HG03575 (cell line): ENCODE results near the gene RSU1.

Experiments
- ATAC-seq: cut with Tn5 transposase; IDR thresholded peaks from one replicate; pipeline ENCODE4 v1.9.1; 2021; ENCODE audit not compliant: unreplicated experiment, insufficient number of reproducible peaks, low FRiP score; ENCODE audit errors: extremely low read depth

The RSU1 gene

DNA sequence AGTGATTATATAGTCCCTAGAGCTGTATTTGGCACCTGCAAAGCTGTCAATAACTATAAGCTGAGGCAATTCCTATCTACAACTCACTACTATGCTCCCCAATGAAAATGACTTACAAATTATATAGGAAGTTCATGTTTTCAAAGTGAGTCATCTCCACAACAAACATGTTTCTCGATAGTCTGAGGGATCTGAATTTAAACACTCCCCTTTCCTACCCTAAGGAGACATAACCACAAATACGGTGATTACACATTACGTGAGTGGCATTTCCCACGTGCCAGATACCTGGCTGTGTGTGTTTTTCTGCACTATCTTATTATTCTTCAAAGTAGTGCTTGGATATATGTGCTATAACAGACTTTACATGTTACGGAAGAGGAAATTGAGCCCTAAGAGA is 173.1 kb downstream of the RSU1 start:
- ATAC-seq = no peak

DNA sequence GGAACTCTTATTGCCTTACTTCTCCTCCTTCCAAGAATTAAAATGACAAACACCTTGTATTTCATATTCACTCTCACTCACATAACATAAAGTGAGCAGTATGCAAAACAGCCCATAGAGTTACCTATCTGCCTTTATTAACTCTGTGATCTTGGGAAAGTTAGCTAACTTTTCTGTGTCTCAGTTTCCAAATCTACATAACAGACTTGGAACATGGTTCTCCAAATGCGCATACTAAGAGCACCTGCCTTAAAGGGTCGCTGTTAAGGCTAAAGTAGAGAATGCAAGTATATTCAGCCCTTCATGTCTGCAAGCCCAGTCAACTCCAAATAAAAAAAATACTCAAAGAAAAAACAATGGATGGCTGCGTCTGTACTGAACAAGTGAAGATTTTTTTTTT is 173.7 kb downstream of the RSU1 start:
- no peak for ATAC-seq

GRCh38 chr10:16640153-16640552 is 177.1 kb downstream of the RSU1 start:
- no peak for ATAC-seq

DNA sequence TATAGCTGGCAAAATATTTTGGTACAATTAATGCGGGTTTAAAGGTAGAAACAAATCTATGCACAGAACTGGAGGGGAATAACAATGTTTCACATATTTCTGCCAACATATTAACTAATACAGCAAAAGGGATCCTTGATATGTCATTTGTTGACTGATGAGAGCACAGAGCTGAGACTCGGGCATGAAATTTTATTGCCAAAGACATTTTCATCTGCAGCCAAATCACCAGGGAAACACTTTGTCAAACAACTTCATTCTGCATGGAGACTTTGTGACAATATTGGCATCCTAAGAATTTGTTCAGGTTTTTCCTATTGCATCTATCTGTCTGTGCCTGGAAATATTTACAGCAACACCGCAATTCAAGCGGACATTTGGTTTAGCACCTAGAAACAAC is 177.8 kb downstream of the RSU1 start:
- ATAC-seq = no peak

GRCh38 chr10:16632996-16633395 is 184.2 kb downstream of the RSU1 start:
- no peak for ATAC-seq

- no peak for ATAC-seq
Observed at GRCh38 chr10:16626697-16627096, 190.5 kb downstream of the RSU1 start.

- no peak for ATAC-seq
Observed at GRCh38 chr10:16612981-16613355, 204.3 kb downstream of the RSU1 start.

DNA sequence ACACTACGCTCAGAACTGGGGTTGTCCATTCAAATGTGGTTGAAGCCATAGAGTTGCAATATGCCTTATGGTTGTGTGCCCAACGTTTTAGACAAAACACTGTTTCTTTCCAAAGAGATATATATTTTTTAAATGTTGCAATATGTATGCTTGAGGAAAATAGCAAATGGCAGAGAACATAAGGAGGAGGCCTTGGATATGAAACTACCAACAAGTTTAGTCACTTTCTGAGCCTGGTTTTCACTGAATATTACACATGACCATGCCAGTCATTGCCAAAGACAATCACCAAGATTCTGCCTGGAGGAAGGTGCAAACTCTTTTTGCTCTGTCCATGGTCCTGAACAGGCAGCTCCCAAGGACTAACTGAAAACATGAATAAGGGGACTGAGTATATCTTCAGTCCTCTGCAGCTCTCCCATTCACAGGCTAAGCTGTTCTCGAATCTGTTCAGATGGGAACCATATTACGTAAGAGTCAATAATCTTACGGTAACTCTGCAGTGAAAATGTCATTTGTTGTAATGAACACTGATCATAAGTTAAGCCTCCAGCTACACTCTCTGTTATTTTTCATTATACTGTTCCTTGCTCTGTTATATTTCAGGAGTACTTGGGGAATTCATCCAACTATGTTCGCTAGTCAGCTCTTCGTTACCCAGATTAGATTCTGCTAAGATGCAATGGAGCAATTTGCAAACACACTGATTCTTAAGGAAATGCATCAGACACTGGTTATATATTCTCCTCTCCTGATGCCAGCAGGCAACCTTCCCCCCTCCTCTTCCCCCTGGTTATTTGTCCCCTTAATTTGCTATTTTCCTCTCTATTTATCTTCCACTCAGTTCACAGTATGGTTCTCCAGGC is 204.9 kb downstream of the RSU1 start:
- ATAC-seq = no peak

DNA sequence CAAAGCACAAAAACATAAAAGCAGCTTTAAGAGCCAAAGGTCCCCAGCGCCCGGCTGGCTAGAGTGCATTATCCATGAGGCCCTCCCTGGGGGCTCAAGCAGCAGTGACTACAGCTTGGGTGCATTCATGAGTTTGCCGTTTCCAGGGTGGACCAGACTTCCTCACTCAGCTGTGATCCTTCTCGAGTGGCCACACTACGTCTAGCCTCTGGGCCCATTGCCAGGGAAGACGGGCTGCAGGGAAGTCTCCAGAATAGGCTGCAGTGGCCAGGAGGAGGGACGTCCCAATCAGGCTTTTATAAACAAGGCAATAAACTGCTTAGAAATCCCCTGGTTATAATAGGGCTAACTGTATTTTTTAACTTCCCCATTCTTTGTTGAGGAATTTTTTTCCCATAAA is 206.2 kb downstream of the RSU1 start:
- ATAC-seq = no peak

DNA sequence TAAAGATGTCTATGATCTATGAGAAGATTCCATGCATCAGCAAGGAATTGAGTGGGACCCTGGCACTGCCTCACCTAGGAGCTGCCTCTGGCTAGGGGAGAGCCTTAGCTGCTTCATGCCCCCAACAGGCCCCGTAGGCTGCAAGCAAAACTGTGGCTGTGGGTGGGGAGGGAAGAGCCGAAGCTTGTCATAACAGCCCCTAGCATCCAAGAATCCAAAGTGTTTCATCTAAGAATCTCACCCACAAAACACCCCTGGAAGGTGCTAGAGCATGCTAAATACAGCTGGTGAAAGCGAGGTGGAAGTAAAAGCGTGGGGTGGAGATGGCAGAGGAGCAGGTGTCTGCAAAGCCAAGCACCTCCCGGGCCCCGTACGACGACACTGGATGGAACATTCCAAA is 208.0 kb downstream of the RSU1 start:
- ATAC-seq = no peak

DNA sequence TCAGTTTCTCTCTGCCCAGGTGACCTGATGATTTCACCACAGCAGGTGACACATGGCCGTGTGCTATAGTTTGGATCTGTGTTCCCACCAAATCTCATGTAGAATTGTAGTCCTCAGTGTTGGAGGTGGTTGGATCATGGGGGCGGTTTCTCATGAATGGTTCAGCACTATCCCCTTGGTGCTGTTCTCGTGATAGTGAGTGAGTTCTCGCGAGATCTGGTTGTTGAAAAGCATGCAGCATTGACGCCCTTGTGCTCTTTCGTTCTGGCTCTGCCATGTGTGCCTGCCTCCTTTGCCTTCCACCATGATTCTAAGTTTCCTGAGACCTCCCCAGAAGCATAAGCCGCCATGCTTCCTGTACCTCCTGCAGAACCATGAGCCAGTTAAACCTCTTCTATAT is 210.3 kb downstream of the RSU1 start:
- no peak for ATAC-seq

DNA sequence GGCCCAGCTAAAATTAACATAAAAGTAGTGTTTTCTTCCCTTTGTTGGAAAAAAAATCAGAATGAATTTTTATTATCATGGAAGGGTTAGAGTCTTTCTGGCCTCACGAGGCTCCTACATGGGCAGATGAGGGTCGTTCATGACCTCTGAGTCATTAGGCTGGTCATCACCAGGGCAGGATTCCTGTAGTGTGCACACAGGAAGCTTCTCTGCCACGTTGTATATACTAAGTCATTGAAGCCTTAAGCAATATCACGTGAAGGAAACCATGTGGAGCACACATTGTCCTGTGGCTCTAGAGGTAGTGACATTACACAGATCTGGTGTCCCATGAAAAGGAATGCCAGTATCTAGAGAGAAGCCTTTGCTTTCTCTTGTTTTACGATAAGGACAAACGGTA is 210.8 kb downstream of the RSU1 start:
- no peak for ATAC-seq

- ATAC-seq = no peak
Observed at GRCh38 chr10:16603308-16603707, 213.9 kb downstream of the RSU1 start.

DNA sequence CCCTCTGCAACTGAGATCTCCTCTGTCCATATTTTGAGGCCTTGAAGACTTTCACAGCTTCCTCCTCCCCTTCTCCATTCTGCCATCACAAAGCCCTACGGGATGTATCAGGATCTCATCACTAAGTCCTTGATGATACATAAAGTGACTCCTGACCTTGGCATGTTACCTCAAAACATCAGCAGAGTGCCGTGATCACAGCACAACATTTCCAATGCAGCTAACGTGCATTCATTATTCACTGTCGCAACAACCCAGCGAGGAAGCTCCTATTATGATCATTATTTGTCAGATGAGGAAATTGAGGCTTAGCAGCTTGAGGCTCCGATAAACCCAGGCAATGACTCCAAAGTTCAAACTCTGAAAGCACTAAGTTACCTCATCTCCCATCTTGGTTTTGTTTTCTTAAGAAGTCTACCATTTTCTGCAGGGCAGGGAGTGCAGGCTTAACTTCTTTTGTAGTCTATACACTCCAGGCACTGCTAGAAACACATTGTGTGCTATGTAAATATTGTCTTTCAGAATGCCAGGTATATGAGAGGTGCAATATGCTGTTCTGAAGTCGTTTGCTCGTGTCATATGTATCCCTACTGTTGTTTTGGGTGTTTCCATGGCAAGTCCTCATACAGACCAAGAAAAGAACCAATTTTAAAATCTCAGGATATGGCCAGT is 215.0 kb downstream of the RSU1 start:
- no peak for ATAC-seq

DNA sequence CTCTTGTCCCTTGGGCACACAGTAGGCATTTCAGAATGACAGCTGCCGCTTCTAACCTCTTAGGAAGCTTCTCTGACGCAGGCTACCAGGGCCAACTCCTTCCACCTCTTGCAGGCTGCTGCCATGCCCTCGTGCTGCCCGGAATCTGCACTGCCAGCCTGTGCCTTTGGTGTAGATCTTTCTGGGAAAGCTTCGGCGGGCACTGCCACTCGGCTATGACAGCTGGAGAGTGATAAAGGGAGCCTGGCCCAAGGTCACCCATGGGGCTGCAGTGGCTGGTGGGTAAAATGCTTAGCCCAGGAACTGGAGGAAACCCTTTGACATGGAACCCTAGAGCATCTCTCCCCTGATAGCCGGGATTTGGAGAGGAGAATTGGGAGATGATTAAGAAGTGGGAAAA is 217.6 kb downstream of the RSU1 start:
- no peak for ATAC-seq

- no peak for ATAC-seq
Observed at GRCh38 chr10:16597656-16598055, 219.6 kb downstream of the RSU1 start.

DNA sequence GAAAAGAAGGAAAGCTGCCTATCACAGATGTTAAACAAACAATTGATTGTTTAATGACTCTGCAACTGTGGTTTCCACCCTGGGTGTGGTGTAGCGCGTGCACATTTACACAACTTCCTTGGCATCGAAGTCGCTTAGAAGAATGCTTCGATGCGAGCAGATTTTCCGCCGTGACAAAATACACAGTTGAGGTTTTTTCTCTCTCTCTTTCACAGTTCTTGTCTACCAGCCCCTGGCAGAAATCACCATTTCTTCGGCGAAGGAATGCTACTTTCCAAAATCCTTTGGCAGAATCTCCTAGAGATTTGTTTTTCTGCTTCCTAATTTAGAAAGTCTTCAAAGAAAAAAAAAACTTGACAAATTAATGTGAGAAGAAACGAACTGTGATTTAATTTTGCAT is 224.8 kb downstream of the RSU1 start:
- no peak for ATAC-seq

- peak; percentile 61 for ATAC-seq
Observed at GRCh38 chr10:16586358-16587138, 230.7 kb downstream of the RSU1 start.

- ATAC-seq = no peak
Observed at GRCh38 chr10:16585103-16585502, 232.1 kb downstream of the RSU1 start.

DNA sequence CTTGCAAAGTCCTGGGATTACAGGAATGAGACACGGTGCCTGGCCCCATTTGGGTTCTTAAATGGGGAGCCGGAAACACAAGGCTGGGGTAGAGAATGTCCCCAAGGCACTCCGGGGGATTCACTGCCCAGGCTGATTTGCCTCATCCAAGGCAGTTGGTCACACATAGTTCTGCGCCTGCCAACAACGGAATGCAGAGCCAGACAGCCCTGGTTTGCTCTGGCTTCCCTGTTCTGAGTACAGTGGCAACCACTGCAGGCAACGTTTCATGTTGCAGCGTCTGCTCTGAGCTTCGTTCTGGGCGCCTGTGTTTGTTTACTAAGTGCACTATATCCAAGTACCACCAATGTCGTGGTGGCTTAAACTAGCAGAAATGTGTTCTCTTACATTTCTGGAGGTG is 233.8 kb downstream of the RSU1 start:
- ATAC-seq = no peak
